CD4-positive, CD25-positive, alpha-beta regulatory T cell (primary cell): ENCODE data around the gene INTS6L. TPM values are rescaled to one million over a fixed set of nuclear protein-coding genes. Genes with fewer than 3 reads are reported as not detected.
"Not testable (repeated sequence)": the region's sequence is repeated elsewhere in the genome, so short reads cannot be mapped to it uniquely, and the experiment has no call there.

Experiments used
- ATAC-seq, 2 donors: fragments of 150-1000 bp; cut with Tn5 transposase; one replicate each; pipeline ENCODE4 v1.10.0; 2021; ENCODE audit warnings: low read depth in 2 of 2, moderate number of reproducible peaks in 2 of 2, moderate library complexity in 1 of 2
- DNase-seq, 3 donors: peaks; one replicate each; pipeline versions ENCODE4 v3.0.0 to v3.0.0-alpha.2; 2012 to 2022; ENCODE audit warnings: mixed read lengths in 1 of 3
- H3K27ac ChIP-seq: one replicate; pipeline ENCODE4 v1.7.0; 2013; ENCODE audit warnings: mild to moderate bottlenecking, low read length; ENCODE audit not compliant: insufficient read depth, poor library complexity, severe bottlenecking
- H3K27me3 ChIP-seq: one replicate; pipeline ENCODE4 v1.7.0; 2013; ENCODE audit warnings: low read length; ENCODE audit not compliant: control insufficient read depth, insufficient read depth
- H3K36me3 ChIP-seq: one replicate; pipeline ENCODE4 v1.7.0; 2013; ENCODE audit warnings: mild to moderate bottlenecking, low read length, moderate library complexity; ENCODE audit not compliant: control insufficient read depth, insufficient read depth
- H3K4me1 ChIP-seq: 2 replicates; pipeline ENCODE4 v1.7.0; 2013; ENCODE audit warnings: mild to moderate bottlenecking, low read length; ENCODE audit not compliant: insufficient read depth, control insufficient read depth, poor library complexity, severe bottlenecking
- H3K4me3 ChIP-seq: one replicate; pipeline ENCODE4 v1.7.0; 2013; ENCODE audit warnings: low read depth, mild to moderate bottlenecking, low read length, moderate library complexity
- H3K9me3 ChIP-seq, 2 experiments: 1 replicate in 1 of 2; 2 replicates in 1 of 2; pipeline ENCODE4 v1.7.0; 2013; ENCODE audit warnings: low read length in 2 of 2, mild to moderate bottlenecking in 1 of 2, moderate library complexity in 1 of 2; ENCODE audit not compliant: control insufficient read depth in 2 of 2
- H3K27ac Mint-ChIP-seq, 3 donors: one replicate each; pipeline ENCODE4 v1.8.0; 2020 to 2022; ENCODE audit warnings: mild to moderate bottlenecking in 3 of 3, mixed read lengths in 3 of 3, moderate library complexity in 2 of 3
- H3K27me3 Mint-ChIP-seq: one replicate; pipeline ENCODE4 v1.8.0; 2022; ENCODE audit warnings: mild to moderate bottlenecking, mixed read lengths
- H3K36me3 Mint-ChIP-seq: one replicate; pipeline ENCODE4 v1.8.0; 2020; ENCODE audit warnings: mixed read lengths
- H3K4me1 Mint-ChIP-seq, 4 donors: one replicate each; pipeline ENCODE4 v1.8.0; 2020 to 2022; ENCODE audit warnings: mixed read lengths in 4 of 4, mild to moderate bottlenecking in 1 of 4
- H3K4me3 Mint-ChIP-seq, 4 donors: one replicate each; pipeline ENCODE4 v1.8.0; 2020 to 2022; ENCODE audit warnings: mild to moderate bottlenecking in 4 of 4, mixed read lengths in 4 of 4, moderate library complexity in 3 of 4
- H3K9me3 Mint-ChIP-seq, 7 donors: one replicate each; pipeline ENCODE4 v1.8.0; 2020 to 2022; ENCODE audit warnings: mixed read lengths in 7 of 7, mild to moderate bottlenecking in 3 of 7, moderate library complexity in 2 of 7
- polyA plus RNA-seq, 4 donors: library from polyadenylated mRNA; unstranded; fragments of 300-500 nt; fragmentation: Illumina TruSeq; gene quantifications; one replicate each; pipeline ENCODE4 v1.2.3, GENCODE V29; 2021
- total RNA-seq: library from RNA; stranded (reverse); gene quantifications from one replicate; pipeline ENCODE4 v1.2.3, GENCODE V29; 2022

Gene INTS6L
- total and polyA plus RNA-seq, 5 donors from 2014 or later: 5.7 to 28.4 (median 6.0) TPM

DNA sequence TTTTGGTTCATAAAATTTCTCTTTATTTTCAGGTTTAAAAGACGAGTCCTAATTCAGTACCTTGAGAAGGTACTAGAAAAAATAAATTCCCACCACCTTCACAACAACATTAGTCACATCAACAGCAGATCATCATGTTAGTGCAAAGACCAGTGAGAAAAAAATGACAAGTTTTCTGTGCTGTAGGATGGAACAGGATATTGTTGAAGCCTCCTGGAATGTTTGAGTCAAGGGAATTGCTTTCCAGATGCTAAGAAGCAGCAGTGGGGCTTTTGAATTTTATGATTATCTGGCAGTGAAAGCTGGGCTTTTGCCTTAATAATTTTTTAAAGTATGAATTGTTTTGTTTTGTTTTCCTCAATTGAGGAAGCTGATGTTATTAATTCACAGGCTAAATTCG is 61.0 kb downstream of the INTS6L start:
- peaks cover 0 to 5% (median 2%) of the 10 kb centered on the region in 4 donors for H3K4me1 Mint-ChIP-seq
- H3K4me3 ChIP-seq: no peak overlapping the region
- peaks cover 15% of the 10 kb centered on the region for H3K36me3 Mint-ChIP-seq
- no peaks in the 10 kb centered on the region for H3K27me3 Mint-ChIP-seq
- H3K27ac Mint-ChIP-seq: no peak overlapping the region
- no peaks in the 10 kb centered on the region for H3K9me3 ChIP-seq
- DNase-seq (no peak), ATAC-seq (no peak)
- peaks cover 39% of the 10 kb centered on the region for H3K36me3 ChIP-seq
- H3K27ac ChIP-seq: no peak overlapping the region
- H3K4me1 ChIP-seq: no peaks in the 10 kb centered on the region
- H3K4me3 Mint-ChIP-seq: no peak overlapping the region
- H3K9me3 Mint-ChIP-seq: peaks cover 0 to 1% (median 0%) of the 10 kb centered on the region in 7 donors
- H3K27me3 ChIP-seq: no peaks in the 10 kb centered on the region

- no peak overlapping the region for H3K4me3 ChIP-seq
- DNase-seq (no peak), ATAC-seq (no peak)
- Mint-ChIP-seq H3K4me3 (no peak overlapping the region), H3K27ac (no peak overlapping the region), H3K27me3 (peaks cover 10% of the 10 kb centered on the region), H3K36me3 (peaks cover 7% of the 10 kb centered on the region), H3K9me3 (peaks cover 0 to 1% (median 0%) of the 10 kb centered on the region in 7 donors), H3K4me1 (peaks cover 0 to 5% (median 0%) of the 10 kb centered on the region in 4 donors)
- H3K27me3 ChIP-seq: no peaks in the 10 kb centered on the region
- H3K4me1 ChIP-seq: no peaks in the 10 kb centered on the region
- peaks cover 13% of the 10 kb centered on the region for H3K36me3 ChIP-seq
- no peak overlapping the region for H3K27ac ChIP-seq
- H3K9me3 ChIP-seq: no peaks in the 10 kb centered on the region
Observed at GRCh38 chrX:135585153-135585552, 64.7 kb downstream of the INTS6L start.

DNA sequence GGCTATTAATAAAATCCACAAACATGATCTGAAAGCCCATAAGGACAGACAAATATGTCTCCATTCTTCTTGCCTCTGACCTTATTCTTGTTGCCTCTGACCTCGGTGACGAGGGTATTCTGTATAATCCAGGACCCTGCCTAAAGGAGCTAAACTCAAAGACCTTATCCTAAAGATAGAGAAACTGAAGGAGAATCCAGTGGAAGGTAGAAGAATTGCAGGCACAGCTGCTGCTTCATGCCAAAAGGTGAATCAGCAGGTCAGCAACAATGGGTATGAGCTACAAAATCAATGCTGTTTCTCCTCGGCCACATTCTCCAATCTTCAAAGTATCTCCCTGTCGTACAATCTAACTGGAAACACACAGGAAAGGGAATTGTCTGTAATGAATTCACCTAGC is 71.4 kb downstream of the INTS6L start:
- Mint-ChIP-seq H3K27me3 (peaks cover 28% of the 10 kb centered on the region), H3K36me3 (peaks cover 2% of the 10 kb centered on the region), H3K9me3 (peaks cover 0 to 3% (median 0%) of the 10 kb centered on the region in 7 donors), H3K4me1 (peaks cover 0 to 2% (median 0%) of the 10 kb centered on the region in 4 donors), H3K27ac (no peak overlapping the region), H3K4me3 (no peak overlapping the region)
- H3K27ac ChIP-seq: no peak overlapping the region
- H3K9me3 ChIP-seq: no peaks in the 10 kb centered on the region
- no peaks in the 10 kb centered on the region for H3K27me3 ChIP-seq
- H3K4me3 ChIP-seq: no peak overlapping the region
- no peak for DNase-seq
- H3K4me1 ChIP-seq: no peaks in the 10 kb centered on the region
- H3K36me3 ChIP-seq: no peaks in the 10 kb centered on the region
- no peak for ATAC-seq

DNA sequence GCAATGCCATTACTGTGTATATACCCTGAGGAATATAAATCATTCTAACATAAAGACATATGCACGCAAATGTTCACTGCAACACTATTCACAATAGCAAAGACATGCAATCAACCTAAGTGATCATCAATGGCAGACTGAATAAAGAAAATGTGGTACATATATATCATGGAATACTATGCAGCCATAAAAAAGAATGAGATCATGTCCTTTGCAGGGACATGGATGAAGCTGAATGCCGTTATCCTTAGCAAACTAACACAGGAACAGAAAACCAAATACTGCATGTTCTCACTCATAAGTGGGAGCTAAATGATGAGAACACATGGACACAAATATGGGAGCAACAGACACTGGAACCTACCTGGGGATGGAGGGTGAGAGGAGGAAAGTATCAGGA is 73.6 kb downstream of the INTS6L start:
- H3K36me3 Mint-ChIP-seq: not testable (repeated sequence)

DNA sequence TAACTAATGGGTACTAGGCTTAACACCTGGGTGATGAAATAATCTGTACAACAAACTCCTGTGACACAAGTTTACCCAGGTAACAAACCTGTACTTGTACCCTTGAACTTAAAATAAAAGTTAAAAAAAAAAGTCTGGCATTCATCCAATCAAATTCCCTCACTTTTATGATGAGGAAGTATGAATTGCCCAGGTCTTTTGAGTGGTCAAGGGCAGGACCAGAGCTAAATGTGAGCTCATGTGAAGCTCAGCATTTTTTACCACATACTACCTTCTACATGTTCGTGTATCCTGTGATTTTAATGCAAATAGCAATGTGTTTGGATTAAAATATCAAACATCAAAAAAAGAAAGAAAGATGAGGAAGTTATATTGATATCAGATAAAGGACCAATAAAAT is 74.0 kb downstream of the INTS6L start:
- DNase-seq, H3K27ac ChIP-seq, H3K4me3 ChIP-seq, H3K9me3 ChIP-seq, H3K4me1 Mint-ChIP-seq, H3K9me3 Mint-ChIP-seq, H3K4me1 ChIP-seq, H3K27ac Mint-ChIP-seq, H3K36me3 ChIP-seq, ATAC-seq, H3K4me3 Mint-ChIP-seq, H3K36me3 Mint-ChIP-seq, H3K27me3 ChIP-seq: not testable (repeated sequence)
- H3K27me3 Mint-ChIP-seq: peaks cover 20% of the 10 kb centered on the region

More for the DNA sequence above, 73.6 kb downstream of the INTS6L start:
- not testable (repeated sequence) for H3K4me1 ChIP-seq, H3K9me3 Mint-ChIP-seq, H3K9me3 ChIP-seq, H3K27me3 ChIP-seq, H3K27ac ChIP-seq, H3K4me3 ChIP-seq, H3K4me1 Mint-ChIP-seq, H3K36me3 ChIP-seq, ATAC-seq, H3K4me3 Mint-ChIP-seq, DNase-seq, H3K27ac Mint-ChIP-seq
- H3K27me3 Mint-ChIP-seq: peaks cover 24% of the 10 kb centered on the region

DNA sequence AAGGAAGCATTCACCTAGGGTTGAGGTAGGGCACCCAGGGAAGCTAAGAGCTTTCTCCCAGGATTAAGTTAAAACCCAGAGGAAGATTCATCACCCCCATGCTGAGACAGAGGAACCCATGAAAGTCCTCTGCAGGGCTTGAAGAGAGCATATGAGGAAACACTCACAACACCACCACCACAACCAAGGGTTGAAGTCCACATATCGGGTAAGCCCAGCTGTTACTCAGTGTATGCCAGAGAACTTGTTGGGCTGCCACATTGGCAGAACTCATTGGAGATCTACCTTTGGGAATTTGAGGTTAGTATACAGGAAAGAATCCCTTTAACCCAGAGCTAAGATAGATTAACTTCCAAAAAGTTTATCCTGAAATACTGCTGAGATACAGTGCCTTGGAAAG is 75.1 kb downstream of the INTS6L start:
- Mint-ChIP-seq H3K27me3 (peaks cover 15% of the 10 kb centered on the region), H3K36me3 (no peaks in the 10 kb centered on the region), H3K4me3 (no peak overlapping the region), H3K27ac (no peak overlapping the region), H3K4me1 (peaks cover 0 to under 1% (median 0%) of the 10 kb centered on the region in 4 donors), H3K9me3 (peaks cover 0 to 3% (median 0%) of the 10 kb centered on the region in 7 donors)
- no peaks in the 10 kb centered on the region for H3K27me3 ChIP-seq
- H3K9me3 ChIP-seq: no peaks in the 10 kb centered on the region
- H3K36me3 ChIP-seq: no peaks in the 10 kb centered on the region
- no peaks in the 10 kb centered on the region for H3K4me1 ChIP-seq
- no peak for DNase-seq
- no peak overlapping the region for H3K4me3 ChIP-seq
- ATAC-seq: no peak
- H3K27ac ChIP-seq: no peak overlapping the region

GRCh38 chrX:135596495-135596894 is 76.0 kb downstream of the INTS6L start:
- no peak overlapping the region for H3K27ac Mint-ChIP-seq
- no peak overlapping the region for H3K4me3 Mint-ChIP-seq
- peak; percentile 37 to 50 for ATAC-seq
- no peaks in the 10 kb centered on the region for H3K36me3 ChIP-seq
- H3K9me3 ChIP-seq: no peaks in the 10 kb centered on the region
- DNase-seq: peak; percentile 14 to 38 (median 28)
- H3K27me3 ChIP-seq: no peaks in the 10 kb centered on the region
- H3K9me3 Mint-ChIP-seq: no peaks in the 10 kb centered on the region
- no peaks in the 10 kb centered on the region for H3K36me3 Mint-ChIP-seq
- H3K27ac ChIP-seq: no peak overlapping the region
- H3K27me3 Mint-ChIP-seq: peaks cover 7% of the 10 kb centered on the region
- no peaks in the 10 kb centered on the region for H3K4me1 Mint-ChIP-seq
- H3K4me1 ChIP-seq: no peaks in the 10 kb centered on the region
- H3K4me3 ChIP-seq: no peak overlapping the region

DNA sequence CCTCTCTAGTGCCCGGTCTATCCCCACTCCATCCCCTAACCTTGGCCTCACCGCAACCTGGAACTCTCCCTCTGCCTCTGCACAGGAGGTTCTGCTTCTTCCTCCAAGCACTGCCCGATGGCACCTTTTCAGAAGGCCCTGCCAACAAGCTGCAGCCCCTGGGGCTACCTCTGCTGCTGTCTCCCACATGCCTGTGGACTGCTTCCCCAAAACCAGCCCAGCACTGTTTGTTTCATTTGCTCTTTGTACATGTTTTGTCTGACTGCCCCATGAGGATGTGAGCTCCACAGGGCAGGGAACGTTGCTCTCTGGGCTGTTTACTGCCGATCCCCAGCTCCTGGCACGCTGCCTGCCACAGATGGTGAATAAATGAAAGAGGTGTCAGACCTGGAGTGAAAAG is 85.4 kb downstream of the INTS6L start:
- no peaks in the 10 kb centered on the region for H3K36me3 ChIP-seq
- no peak overlapping the region for H3K27ac Mint-ChIP-seq
- H3K4me1 ChIP-seq: no peaks in the 10 kb centered on the region
- no peak overlapping the region for H3K4me3 Mint-ChIP-seq
- H3K27me3 Mint-ChIP-seq: peaks cover 5% of the 10 kb centered on the region
- H3K27me3 ChIP-seq: peaks cover 3% of the 10 kb centered on the region
- DNase-seq (no peak), ATAC-seq (no peak)
- no peaks in the 10 kb centered on the region for H3K9me3 ChIP-seq
- no peak overlapping the region for H3K27ac ChIP-seq
- no peaks in the 10 kb centered on the region for H3K36me3 Mint-ChIP-seq
- H3K4me1 Mint-ChIP-seq: no peaks in the 10 kb centered on the region
- peaks cover 0 to 2% (median 0%) of the 10 kb centered on the region in 7 donors for H3K9me3 Mint-ChIP-seq
- H3K4me3 ChIP-seq: no peak overlapping the region
